ENCODE measurements around the gene FUT2.

FUT2 gene

GRCh38 chr19:48731452-48731851 is 35.7 kb downstream of the FUT2 start:
- DNase-seq = no peak

DNA sequence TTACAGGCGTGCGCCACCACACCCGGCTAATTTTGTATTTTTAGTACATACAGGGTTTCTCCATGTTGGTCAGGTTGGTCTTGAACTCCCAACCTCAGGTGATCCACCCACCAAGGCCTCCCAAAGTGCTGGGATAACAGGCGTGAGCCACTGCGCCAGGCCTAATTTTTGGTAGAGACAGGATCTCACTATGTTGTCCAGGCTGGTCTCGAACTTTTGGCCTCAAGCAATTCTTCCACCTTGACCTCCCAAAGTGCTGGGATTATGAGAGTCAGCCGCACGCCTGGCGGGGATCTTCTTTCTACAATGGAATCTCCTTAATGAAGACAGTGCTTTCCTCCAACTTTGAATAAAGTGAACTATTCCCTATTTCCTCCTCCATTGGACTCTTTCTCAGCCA is 38.9 kb downstream of the FUT2 start:
- no peak for DNase-seq

DNA sequence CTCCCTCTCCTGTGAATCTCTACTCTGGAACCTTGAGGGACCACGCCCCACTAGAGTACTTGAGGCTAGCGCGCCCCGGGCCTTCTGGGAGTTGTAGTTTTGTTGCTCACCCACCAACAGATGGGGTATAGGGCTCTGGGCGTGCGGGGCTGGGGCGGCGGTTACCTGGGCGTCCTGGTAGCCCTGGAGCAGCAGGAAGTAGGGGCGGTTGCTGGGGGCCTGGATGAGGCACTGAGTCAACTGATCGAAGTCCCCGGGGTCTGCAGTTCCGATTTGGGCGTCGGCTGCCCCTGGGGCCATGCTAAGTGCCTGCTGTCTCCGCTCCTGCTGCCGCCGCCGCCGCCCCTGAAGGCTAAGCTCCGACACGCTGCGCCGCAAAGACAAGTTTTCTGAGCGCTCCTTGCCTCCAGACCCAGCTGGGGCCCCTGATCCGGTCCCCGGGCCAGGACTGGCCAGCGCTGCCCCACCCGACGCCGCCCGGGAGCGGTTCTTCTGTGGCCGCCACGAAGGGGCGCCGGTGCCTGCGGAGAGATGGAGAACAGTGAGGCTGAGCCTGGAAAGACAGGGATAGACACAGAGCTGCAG is 39.4 kb downstream of the FUT2 start:
- DNase-seq = no peak

DNA sequence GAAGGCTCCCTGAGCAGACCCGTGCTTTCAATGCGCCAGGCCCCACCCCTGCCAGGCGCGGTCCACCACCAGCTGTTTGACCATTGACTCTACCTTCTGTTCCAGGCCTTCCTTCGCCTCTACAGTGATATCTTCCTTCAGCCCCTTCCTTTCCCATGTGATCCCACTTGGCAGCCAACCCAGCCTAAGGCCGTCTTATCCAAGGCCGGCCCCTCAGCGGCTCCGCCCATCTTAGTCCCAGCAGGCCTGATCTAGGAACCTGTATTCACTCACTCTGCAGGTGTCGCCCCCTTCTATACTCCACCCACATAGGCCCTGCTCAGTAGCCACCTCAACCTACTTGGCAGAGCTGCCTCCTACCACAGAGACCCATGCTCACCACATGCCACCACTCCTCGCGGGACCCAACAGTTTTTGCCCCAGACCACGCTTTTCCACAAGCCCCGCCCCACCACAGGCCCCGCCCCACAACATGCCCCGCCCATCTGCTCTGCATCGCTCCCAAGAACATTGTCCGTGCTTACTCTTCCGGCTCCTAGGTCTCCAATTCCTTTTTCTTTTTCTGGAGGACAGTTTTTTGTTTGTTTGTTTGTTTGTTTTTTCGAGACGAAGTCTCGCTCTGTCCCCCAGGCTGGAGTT is 41.7 kb downstream of the FUT2 start:
- no peak for DNase-seq

DNA sequence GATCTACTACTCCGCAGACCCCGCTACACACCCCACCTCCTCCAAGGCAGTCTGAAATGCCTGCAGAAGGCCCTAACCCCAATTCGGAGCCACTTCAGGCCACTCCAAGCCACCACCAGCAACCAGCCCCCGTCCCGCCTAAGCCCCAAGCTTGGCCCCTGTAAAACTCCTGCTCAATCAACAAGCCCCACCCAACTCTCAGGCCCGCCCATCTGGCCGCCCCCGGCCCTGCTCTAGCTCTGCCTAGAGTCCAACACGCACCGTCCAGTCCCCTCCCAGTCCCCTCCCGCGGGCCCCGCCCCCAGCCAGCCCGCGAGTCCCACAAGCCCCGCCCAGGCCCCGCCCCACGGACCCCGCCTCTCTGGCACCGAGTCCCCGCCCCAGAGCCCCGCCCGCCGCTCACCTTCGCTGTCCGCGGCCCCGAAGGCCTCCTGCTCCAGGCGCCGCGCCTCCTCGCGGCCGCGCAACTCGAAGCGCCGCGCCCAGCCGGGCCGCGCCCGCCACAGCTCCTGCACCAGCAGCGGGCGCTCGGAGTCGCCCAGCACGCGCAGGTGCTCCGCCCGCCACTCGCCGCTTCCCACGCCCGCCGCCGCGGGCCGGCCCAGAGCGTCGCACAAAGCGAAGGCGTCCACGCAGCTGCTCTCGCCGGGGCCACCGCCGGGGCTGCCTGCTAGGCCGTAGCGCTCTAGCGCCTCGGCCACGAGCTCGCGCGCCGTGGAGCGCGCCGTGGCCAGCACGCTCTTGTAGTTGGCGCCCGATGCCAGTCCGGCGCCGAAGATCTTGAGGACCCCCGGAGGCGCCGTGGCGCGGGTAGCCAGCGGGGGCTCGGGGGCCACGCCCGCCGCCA is 43.0 kb downstream of the FUT2 start:
- peak; percentile 71 to 90 (median 88) for DNase-seq

- DNase-seq = peak in 2 of 6 experiments; percentile 26 to 30
Observed at GRCh38 chr19:48739404-48740163, 43.8 kb downstream of the FUT2 start.

- DNase-seq = no peak
Observed at GRCh38 chr19:48740164-48740972, 44.6 kb downstream of the FUT2 start, which contains the start of gene RASIP1. Gene RASIP1 (minus strand): TSS chr19:48740610. CDS start chr19:48740282, 328 bp downstream.

GRCh38 chr19:48741129-48741999 is 45.6 kb downstream of the FUT2 start:
- peak in 3 of 6 experiments; percentile 13 to 25 (median 17) for DNase-seq

- no peak for DNase-seq
Observed at GRCh38 chr19:48742096-48742495, 46.3 kb downstream of the FUT2 start.

DNA sequence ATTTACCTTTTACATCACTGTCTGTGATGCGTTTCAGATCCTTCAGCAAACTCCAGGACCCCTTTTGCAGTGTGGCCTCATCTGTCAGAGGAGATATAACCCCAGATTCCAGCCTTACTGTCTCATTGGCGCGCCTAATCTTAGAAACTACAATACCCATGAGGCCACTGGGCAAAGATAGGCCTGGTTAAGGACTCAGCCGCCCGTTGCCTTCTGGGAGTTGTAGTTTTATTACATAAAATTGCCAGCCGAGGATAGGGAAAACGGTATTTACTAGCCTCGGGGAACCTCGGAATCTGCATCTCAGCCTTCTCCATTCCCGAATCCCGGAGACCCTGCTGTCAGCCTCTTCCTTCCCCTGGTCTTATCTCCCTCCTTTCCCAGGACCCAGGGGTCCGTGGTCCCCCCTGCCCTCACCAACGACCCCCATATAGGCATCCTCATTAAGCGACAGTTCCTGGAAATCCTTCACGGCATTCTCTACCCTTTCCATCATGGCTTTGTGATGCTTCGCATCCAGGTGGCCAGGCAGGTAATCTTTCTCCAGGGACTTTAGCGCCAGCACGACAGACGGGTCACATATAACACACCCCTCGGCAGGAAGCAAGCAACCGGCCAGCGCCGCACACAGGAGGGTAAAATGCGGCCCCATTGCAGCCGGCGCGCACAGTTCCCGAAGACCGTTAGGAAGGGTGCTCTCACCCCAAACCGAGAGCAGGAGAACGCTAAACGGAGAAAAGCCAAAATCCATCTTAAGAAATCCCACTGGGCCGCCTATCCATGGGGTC is 49.6 kb downstream of the FUT2 start:
- peak; percentile 25 to 56 (median 34) for DNase-seq

DNA sequence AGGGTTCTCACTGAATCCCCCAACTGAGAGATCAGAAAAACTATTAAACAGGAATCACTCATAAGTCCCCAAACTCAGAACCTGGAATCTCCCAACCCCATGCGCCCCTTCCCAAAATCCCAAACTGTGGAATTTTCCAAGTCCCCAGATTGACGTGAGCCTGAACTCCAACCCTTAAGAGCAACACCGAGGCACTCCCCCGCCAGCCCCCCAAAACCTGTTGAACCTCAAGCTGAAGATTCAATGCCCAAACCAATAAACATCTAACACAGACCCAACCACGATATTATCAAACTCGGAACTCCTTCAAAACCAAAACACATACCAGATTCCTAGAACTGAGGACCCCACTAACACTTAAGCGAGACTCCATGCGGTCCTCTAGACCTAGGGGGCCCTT is 50.3 kb downstream of the FUT2 start:
- no peak for DNase-seq

DNA sequence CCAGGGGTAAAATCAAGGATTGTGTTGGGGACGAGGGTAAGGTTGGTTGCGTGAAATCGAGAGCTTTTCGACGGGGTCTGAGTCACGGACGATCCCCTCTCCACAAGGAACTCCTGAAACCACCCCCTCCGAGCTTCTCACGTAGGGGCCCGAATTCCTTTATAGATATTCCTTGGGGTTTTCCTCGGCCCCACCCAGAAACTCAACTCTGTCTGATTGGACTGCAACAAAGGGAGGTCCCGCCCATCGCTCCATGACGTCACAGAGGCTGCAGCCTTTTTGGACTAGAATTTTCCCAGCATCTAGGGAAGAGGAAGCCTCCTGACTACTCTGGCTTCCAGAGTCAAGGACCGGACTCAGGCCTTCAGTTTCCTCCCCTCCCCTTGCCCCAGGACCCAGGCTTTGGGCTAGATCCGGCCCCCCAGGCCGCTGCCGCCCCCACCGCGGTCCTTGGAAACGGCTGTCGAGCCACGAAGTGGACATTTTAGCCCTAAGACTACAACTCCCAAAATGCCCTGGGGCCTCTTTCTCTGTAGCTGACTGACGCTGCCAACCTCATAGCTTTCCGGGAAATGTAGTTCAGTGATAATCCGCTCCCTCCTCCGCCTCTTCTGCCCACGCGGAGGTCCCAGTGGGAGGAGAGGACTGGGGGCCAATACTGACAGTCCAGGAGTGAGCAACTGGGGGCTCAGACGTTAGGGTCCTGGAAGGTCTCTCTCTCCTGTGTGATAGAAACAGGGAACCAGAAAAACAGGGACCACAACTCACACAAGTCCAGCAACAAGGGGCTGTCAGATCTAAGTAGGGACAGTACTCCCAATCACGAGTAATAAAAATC is 51.2 kb downstream of the FUT2 start, which contains the start of gene IZUMO1:
Gene IZUMO1, minus strand, starts transcription at position 172 of the 838 bp plus-strand sequence. CDS start 1,050 bp downstream, outside the sequence.
- peak in 4 of 6 experiments; percentile 14 to 47 (median 29) for DNase-seq

DNA sequence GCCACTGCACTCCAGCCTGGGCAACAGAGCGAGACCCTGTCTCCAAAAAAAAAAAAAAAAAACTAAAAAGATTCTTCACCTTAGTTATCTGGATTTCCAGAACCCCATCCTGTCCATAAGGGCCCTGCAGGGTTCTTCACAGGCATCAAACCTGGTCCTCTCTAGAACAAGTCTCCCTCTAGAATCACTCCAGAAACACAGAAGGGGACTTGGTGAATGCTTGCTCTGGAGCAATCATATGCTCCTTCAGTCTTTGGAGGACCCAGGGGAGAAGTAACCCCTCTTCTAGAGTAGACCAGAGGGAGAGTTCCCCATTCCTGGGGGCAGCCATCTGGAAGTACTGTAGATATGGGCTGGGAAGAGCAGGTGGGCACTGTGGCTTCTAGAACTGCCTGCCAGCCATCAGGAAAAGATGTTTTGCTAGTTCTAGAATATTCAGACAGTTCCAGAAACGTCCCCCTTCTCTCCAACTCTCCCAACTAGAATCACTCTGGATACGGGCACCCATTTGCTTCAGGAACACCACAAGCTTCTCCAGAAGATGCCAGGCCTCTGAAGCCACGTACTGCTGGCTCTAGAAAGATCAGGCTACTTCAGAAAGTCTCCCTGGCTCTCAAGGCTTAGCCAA is 53.9 kb downstream of the FUT2 start:
- DNase-seq = no peak

DNA sequence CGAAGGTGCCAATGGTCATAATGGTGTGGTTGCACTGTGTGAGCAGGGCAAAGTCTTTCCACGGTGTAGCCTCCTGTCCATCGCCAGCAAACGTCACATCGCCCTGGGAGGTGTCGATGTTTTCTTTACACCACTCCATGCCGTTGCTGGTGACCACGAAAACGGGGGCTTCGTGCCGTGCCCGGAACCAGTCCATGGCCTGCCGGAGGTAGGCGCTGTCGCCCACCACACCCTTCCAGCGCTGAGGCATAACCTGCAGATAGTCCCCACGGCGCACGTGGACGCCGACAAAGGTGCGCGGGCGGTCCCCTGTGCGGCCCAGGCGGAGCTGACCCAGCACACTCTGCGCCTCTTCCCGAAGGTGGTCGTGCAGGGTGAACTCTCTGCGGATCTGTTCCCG is 54.6 kb downstream of the FUT2 start:
- DNase-seq = no peak

DNA sequence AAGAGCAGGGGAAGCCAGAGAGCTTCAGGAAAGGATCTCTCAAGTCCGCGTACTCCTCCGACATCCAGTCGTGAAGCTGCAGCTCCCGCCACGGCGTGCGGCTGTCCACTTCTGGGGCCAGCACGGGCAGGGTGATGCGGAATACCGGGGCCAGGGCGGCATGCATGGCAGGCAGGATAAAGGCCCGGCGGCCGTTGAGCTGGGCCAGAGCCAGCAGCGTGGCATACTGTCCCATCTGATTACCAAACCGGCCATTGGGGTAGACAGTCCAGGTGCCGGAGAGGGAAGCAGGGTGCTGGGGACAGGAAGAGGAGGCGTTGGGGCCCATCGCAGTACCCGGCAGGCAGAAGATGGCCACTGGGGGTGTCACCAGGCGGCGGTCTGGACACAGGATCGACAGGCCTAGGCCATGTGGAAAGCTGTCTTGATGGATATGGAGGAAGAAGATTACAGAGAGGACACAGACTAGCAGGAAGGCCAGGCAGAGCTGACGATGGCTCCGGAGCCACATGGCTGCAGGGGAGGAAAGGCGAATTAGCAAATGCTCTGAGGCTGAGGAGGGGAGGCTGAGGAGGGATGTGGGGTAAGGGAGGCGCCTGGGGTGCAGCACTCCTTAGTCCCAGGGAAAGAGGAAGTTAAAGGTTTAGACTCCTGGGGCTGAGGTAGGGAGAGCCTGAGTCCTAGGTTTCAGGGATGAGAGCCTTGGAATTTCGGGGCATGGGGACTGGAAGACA is 55.2 kb downstream of the FUT2 start:
- no peak for DNase-seq

DNA sequence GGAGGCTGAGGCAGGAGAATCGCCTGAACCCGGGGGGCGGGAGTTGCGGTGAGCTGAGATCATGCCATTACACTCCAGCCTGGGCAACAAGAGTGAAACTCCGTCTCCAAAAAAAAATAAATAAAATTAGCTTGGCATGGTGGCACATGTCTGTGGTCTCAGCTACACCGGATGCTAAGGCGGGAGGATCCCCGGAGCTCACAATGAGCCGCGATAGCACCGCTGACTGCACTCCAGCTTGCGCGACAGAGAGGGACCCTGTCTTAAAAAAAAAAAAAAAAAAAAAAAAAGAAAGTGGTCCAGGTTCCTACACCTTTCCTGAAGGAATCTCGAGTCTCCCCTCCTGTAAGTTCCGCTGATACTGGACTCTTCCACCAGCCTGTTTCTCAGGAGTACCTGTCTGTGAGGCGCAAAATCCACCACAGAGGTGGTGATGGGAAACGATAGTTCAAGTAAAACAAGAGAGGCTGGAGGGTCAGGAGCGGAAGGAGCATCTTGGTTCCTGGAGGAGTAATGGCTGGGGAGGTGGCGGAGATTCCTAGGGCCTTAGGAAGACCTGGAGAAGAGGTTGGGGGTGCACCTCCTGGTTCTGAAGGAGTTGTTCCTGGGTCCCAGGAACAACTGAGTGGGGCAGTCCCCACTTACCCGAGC is 56.2 kb downstream of the FUT2 start:
- peak in 1 of 6 experiments; percentile 25 for DNase-seq

All from stimulated activated naive CD4-positive, alpha-beta T cell (primary cell).